Jurkat, Clone E6-1 (cell line): ENCODE measurements around the gene KCNJ12.
"Not testable (repeated sequence)": the region's sequence is repeated elsewhere in the genome, so short reads cannot be mapped to it uniquely, and the experiment has no call there.

Experiments
- DNase-seq: peaks from one replicate; pipeline ENCODE4 v3.0.0-alpha.2; 2011; ENCODE audit warnings: low read depth, low spot score
- H3K4me3 ChIP-seq: 2 replicates; pipeline ENCODE4 v1.5.1; 2011; ENCODE audit warnings: mild to moderate bottlenecking, low read length, control low read depth, moderate library complexity

KCNJ12 gene

GRCh38 chr17:21426876-21427275 lies 50.7 kb downstream of the KCNJ12 start:
- not testable (repeated sequence) for H3K4me3 ChIP-seq, DNase-seq

GRCh38 chr17:21427727-21428126 lies 51.6 kb downstream of the KCNJ12 start:
- not testable (repeated sequence) for DNase-seq, H3K4me3 ChIP-seq

GRCh38 chr17:21428752-21429424 lies 52.7 kb downstream of the KCNJ12 start:
- H3K4me3 ChIP-seq, DNase-seq: not testable (repeated sequence)

- not testable (repeated sequence) for DNase-seq, H3K4me3 ChIP-seq
These were observed 53.9 kb downstream of the KCNJ12 start for GRCh38 chr17:21429921-21430628.

- DNase-seq: not testable (repeated sequence)
These were observed 57.8 kb downstream of the KCNJ12 start for GRCh38 chr17:21433971-21434370.

GRCh38 chr17:21434976-21435375 lies 58.8 kb downstream of the KCNJ12 start:
- DNase-seq, H3K4me3 ChIP-seq: not testable (repeated sequence)

More at GRCh38 chr17:21433971-21434370, 57.8 kb downstream of the KCNJ12 start:
- not testable (repeated sequence) for H3K4me3 ChIP-seq

- DNase-seq, H3K4me3 ChIP-seq: not testable (repeated sequence)
These were observed 60.3 kb downstream of the KCNJ12 start for GRCh38 chr17:21436481-21436880.

GRCh38 chr17:21436883-21437836 lies 61.0 kb downstream of the KCNJ12 start:
- not testable (repeated sequence) for DNase-seq, H3K4me3 ChIP-seq

GRCh38 chr17:21438316-21439014 lies 62.3 kb downstream of the KCNJ12 start:
- not testable (repeated sequence) for H3K4me3 ChIP-seq, DNase-seq

- DNase-seq, H3K4me3 ChIP-seq: not testable (repeated sequence)
These were observed 62.8 kb downstream of the KCNJ12 start for GRCh38 chr17:21439015-21439336.

- H3K4me3 ChIP-seq: no peak overlapping the region
- DNase-seq: no peak
These were observed 69.0 kb downstream of the KCNJ12 start for GRCh38 chr17:21445091-21445650.

GRCh38 chr17:21447552-21447951 lies 71.4 kb downstream of the KCNJ12 start:
- not testable (repeated sequence) for H3K4me3 ChIP-seq, DNase-seq

GRCh38 chr17:21449891-21450290 lies 73.7 kb downstream of the KCNJ12 start:
- H3K4me3 ChIP-seq, DNase-seq: not testable (repeated sequence)

GRCh38 chr17:21451975-21452374 lies 75.8 kb downstream of the KCNJ12 start:
- no peak for DNase-seq
- no peak overlapping the region for H3K4me3 ChIP-seq

- no peak overlapping the region for H3K4me3 ChIP-seq
- DNase-seq: peak; percentile 28
These were observed 76.4 kb downstream of the KCNJ12 start for GRCh38 chr17:21452377-21453143.

- no peak for DNase-seq
- no peak overlapping the region for H3K4me3 ChIP-seq
These were observed 77.2 kb downstream of the KCNJ12 start for GRCh38 chr17:21453144-21453898.

GRCh38 chr17:21454006-21454405 lies 77.8 kb downstream of the KCNJ12 start:
- DNase-seq: not testable (repeated sequence)

More at GRCh38 chr17:21454006-21454405, 77.8 kb downstream of the KCNJ12 start:
- not testable (repeated sequence) for H3K4me3 ChIP-seq
